Liver (tissue), 9 donors: ENCODE results near the gene ARID3A. TPM values are rescaled to one million over a fixed set of nuclear protein-coding genes. Genes with fewer than 3 reads are reported as not detected.

Experiments
- DNase-seq: peaks from one replicate; pipeline ENCODE4 v3.0.0-alpha.2; 2017; ENCODE audit warnings: low spot score
- H3K27ac ChIP-seq, 2 donors: one replicate each; pipeline ENCODE4 v1.7.0; 2013; ENCODE audit warnings: inconsistent platforms in 2 of 2, low read length in 2 of 2, control low read depth in 1 of 2, low read depth in 1 of 2, mild to moderate bottlenecking in 1 of 2
- H3K27me3 ChIP-seq, 4 donors: one replicate each; pipeline versions ENCODE4 v1.6.1 to v1.7.0; 2013; ENCODE audit warnings: low read length in 3 of 4, inconsistent platforms in 1 of 4, mild to moderate bottlenecking in 1 of 4, moderate library complexity in 1 of 4; ENCODE audit not compliant: control insufficient read depth in 4 of 4, insufficient read depth in 4 of 4
- H3K36me3 ChIP-seq, 4 donors: one replicate each; pipeline versions ENCODE4 v1.6.1 to v1.7.0; 2013; ENCODE audit warnings: low read length in 3 of 4, mild to moderate bottlenecking in 3 of 4, low read depth in 1 of 4, moderate library complexity in 1 of 4; ENCODE audit not compliant: control insufficient read depth in 4 of 4, insufficient read depth in 3 of 4
- H3K4me1 ChIP-seq, 4 donors: one replicate each; pipeline versions ENCODE4 v1.6.1 to v1.7.0; 2013; ENCODE audit warnings: low read length in 3 of 4, mild to moderate bottlenecking in 3 of 4, moderate library complexity in 1 of 4; ENCODE audit not compliant: control insufficient read depth in 4 of 4, insufficient read depth in 4 of 4
- H3K4me3 ChIP-seq, 3 donors: one replicate each; pipeline versions ENCODE4 v1.6.1 to v1.7.0; 2013; ENCODE audit warnings: low read length in 3 of 3, control low read depth in 1 of 3, low read depth in 1 of 3, mild to moderate bottlenecking in 1 of 3
- H3K9ac ChIP-seq, 2 donors: one replicate each; pipeline ENCODE4 v1.7.0; 2013; ENCODE audit warnings: low read length in 2 of 2, mild to moderate bottlenecking in 2 of 2, moderate library complexity in 2 of 2, control low read depth in 1 of 2, low read depth in 1 of 2
- H3K9me3 ChIP-seq, 4 donors: one replicate each; pipeline versions ENCODE4 v1.6.1 to v1.7.0; 2013; ENCODE audit warnings: low read length in 3 of 4; ENCODE audit not compliant: control insufficient read depth in 4 of 4
- ATF3 ChIP-seq: IDR thresholded peaks from 2 replicates; pipeline ENCODE4 v1.6.1; 2016; ENCODE audit warnings: antibody characterized with exemption
- EGR1 ChIP-seq, 2 donors: IDR thresholded peaks; 2 replicates each; pipeline ENCODE4 v1.6.1; 2016 to 2018; ENCODE audit warnings: antibody characterized with exemption in 2 of 2, low read depth in 2 of 2
- FOXA1 ChIP-seq: IDR thresholded peaks from 2 replicates; pipeline ENCODE4 v1.6.1; 2016; ENCODE audit warnings: antibody characterized with exemption
- GABPA ChIP-seq, 2 donors: IDR thresholded peaks in 1 of 2; conservative IDR thresholded peaks in 1 of 2; 2 replicates each; pipeline ENCODE4 v1.6.1; 2016; ENCODE audit warnings: antibody characterized with exemption in 2 of 2, mild to moderate bottlenecking in 1 of 2, moderate library complexity in 1 of 2
- HNF4A ChIP-seq, 2 donors: conservative IDR thresholded peaks; 2 replicates each; pipeline ENCODE4 v1.6.1; 2016; ENCODE audit warnings: antibody characterized with exemption in 2 of 2, mild to moderate bottlenecking in 2 of 2
- HNF4G ChIP-seq: IDR thresholded peaks from 2 replicates; pipeline ENCODE4 v1.6.1; 2016; ENCODE audit warnings: antibody characterized with exemption
- JUND ChIP-seq, 2 donors: IDR thresholded peaks; 2 replicates each; pipeline ENCODE4 v1.6.1; 2016; ENCODE audit warnings: antibody characterized with exemption in 2 of 2
- NR2F2 ChIP-seq: IDR thresholded peaks from 2 replicates; pipeline ENCODE4 v1.6.1; 2016; ENCODE audit warnings: antibody characterized with exemption
- RAD21 ChIP-seq, 2 donors: IDR thresholded peaks; 2 replicates each; pipeline ENCODE4 v1.6.1; 2016; ENCODE audit warnings: antibody characterized with exemption in 2 of 2, mild to moderate bottlenecking in 2 of 2
- RXRA ChIP-seq, 2 donors: IDR thresholded peaks; 2 replicates each; pipeline ENCODE4 v1.6.1; 2017 to 2018; ENCODE audit warnings: antibody characterized with exemption in 2 of 2, mild to moderate bottlenecking in 1 of 2
- SP1 ChIP-seq: IDR thresholded peaks from 2 replicates; pipeline ENCODE4 v1.6.1; 2018; ENCODE audit warnings: antibody characterized with exemption, mild to moderate bottlenecking
- TAF1 ChIP-seq: conservative IDR thresholded peaks from 2 replicates; pipeline ENCODE4 v1.6.1; 2016; ENCODE audit warnings: antibody characterized with exemption, mild to moderate bottlenecking
- YY1 ChIP-seq: IDR thresholded peaks from 2 replicates; pipeline ENCODE4 v1.6.1; 2016; ENCODE audit warnings: antibody characterized with exemption, mild to moderate bottlenecking
- WGBS: extraction: QIAGEN DNeasy Blood & Tissue Kit; methylation state at CpG from one replicate; pipeline ENCODE4 v1.1.7; 2013; 5-methylcytosine and 5-hydroxymethylcytosine counted together
- polyA plus RNA-seq, 2 donors: library from polyadenylated mRNA; stranded (reverse) in 1 of 2; unstranded in 1 of 2; fragments of 200-250 nt in 1 of 2; fragments of >200 nt in 1 of 2; fragmentation: Nextera tagmentation in 1 of 2; extraction: Ambion mirVana in 1 of 2; gene quantifications; one replicate each; pipeline versions ENCODE4 v1.2.1 to v1.2.3, GENCODE V29; 2013 to 2015
- total RNA-seq, 2 donors: library from RNA; depleted of rRNA; stranded (reverse); fragments of >200 nt; gene quantifications; one replicate each; pipeline ENCODE4 v1.2.3, GENCODE V29; 2014
- TF ChIP-seq, protein P1 (sequence below): IDR thresholded peaks from 2 replicates; pipeline ENCODE4 v1.6.1; 2016; ENCODE audit warnings: antibody characterized with exemption, mild to moderate bottlenecking
- TF ChIP-seq, protein P2 (sequence below): fragments of 150-350 bp; IDR thresholded peaks from 2 replicates; pipeline ENCODE4 v1.5.1; 2017; ENCODE audit warnings: improper control_type of control experiment, low read depth, low read length; ENCODE audit not compliant: missing input control
- donor health status: healthy.
- donor health status: healthy.
- donor health status: healthy.
- donor health status: healthy.
- donor health status: healthy.

The ARID3A gene
- total and polyA plus RNA-seq, 4 donors: 0.74 to 42.4 (median 3.1) TPM

GRCh38 chr19:885536-886224, 40.2 kb upstream of the ARID3A start (continued):
- TF ChIP-seq, protein P1, sequence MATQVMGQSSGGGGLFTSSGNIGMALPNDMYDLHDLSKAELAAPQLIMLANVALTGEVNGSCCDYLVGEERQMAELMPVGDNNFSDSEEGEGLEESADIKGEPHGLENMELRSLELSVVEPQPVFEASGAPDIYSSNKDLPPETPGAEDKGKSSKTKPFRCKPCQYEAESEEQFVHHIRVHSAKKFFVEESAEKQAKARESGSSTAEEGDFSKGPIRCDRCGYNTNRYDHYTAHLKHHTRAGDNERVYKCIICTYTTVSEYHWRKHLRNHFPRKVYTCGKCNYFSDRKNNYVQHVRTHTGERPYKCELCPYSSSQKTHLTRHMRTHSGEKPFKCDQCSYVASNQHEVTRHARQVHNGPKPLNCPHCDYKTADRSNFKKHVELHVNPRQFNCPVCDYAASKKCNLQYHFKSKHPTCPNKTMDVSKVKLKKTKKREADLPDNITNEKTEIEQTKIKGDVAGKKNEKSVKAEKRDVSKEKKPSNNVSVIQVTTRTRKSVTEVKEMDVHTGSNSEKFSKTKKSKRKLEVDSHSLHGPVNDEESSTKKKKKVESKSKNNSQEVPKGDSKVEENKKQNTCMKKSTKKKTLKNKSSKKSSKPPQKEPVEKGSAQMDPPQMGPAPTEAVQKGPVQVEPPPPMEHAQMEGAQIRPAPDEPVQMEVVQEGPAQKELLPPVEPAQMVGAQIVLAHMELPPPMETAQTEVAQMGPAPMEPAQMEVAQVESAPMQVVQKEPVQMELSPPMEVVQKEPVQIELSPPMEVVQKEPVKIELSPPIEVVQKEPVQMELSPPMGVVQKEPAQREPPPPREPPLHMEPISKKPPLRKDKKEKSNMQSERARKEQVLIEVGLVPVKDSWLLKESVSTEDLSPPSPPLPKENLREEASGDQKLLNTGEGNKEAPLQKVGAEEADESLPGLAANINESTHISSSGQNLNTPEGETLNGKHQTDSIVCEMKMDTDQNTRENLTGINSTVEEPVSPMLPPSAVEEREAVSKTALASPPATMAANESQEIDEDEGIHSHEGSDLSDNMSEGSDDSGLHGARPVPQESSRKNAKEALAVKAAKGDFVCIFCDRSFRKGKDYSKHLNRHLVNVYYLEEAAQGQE: no peak

DNA sequence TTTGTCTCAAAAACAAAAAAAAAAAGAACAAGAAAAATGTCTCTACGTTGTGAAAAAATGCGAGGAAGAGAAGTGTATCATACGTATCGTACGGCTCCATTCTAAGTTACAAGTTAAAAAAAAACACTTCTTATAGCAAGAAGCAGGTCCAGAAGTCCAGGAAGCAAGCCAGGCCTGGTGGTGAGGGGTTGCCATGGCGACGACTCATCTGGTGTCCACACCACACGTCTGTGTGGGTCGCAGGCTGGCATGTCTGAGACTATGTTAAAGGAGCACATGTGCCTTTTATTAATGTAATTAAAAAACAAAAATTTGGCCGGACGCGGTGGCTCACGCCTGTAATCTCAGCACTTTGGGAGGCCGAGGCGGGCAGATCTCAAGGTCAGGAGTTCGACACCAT, 38.8 kb upstream of the ARID3A start:
- DNase-seq: no peak
- Histone ChIP-seq H3K27me3 (no peaks in the 10 kb centered on the region), H3K9me3 (no peaks in the 10 kb centered on the region), H3K4me1 (peaks cover 0 to 3% (median 3%) of the 10 kb centered on the region in 4 donors), H3K27ac (no peak overlapping the region), H3K4me3 (no peak overlapping the region), H3K9ac (no peak overlapping the region), H3K36me3 (peaks cover 0 to 60% (median 21%) of the 10 kb centered on the region in 4 donors)
- TF ChIP-seq HNF4G (no peak), HNF4A (conservative IDR thresholded peaks at IDR 0.05) (no peak), RAD21 (IDR thresholded peaks at IDR 0.05) (no peak), JUND (IDR thresholded peaks at IDR 0.05) (no peak), RXRA (IDR thresholded peaks at IDR 0.05) (no peak), TAF1 (no peak), GABPA (IDR thresholded peaks at IDR 0.05 in 1 of 2, conservative IDR thresholded peaks at IDR 0.05 in 1 of 2) (no peak), FOXA1 (no peak), EGR1 (IDR thresholded peaks at IDR 0.05; ENCODE audit: low read depth in 2 of 2) (no peak), SP1 (no peak), NR2F2 (no peak), YY1 (no peak), ATF3 (no peak)
- TF ChIP-seq, protein P1: no peak
- TF ChIP-seq, protein P2, sequence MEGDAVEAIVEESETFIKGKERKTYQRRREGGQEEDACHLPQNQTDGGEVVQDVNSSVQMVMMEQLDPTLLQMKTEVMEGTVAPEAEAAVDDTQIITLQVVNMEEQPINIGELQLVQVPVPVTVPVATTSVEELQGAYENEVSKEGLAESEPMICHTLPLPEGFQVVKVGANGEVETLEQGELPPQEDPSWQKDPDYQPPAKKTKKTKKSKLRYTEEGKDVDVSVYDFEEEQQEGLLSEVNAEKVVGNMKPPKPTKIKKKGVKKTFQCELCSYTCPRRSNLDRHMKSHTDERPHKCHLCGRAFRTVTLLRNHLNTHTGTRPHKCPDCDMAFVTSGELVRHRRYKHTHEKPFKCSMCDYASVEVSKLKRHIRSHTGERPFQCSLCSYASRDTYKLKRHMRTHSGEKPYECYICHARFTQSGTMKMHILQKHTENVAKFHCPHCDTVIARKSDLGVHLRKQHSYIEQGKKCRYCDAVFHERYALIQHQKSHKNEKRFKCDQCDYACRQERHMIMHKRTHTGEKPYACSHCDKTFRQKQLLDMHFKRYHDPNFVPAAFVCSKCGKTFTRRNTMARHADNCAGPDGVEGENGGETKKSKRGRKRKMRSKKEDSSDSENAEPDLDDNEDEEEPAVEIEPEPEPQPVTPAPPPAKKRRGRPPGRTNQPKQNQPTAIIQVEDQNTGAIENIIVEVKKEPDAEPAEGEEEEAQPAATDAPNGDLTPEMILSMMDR: no peak
- WGBS: 88% methylated on average over 16 of the region's 16 CpGs
